ENCODE results near the gene DCDC1.

DCDC1 gene

DNA sequence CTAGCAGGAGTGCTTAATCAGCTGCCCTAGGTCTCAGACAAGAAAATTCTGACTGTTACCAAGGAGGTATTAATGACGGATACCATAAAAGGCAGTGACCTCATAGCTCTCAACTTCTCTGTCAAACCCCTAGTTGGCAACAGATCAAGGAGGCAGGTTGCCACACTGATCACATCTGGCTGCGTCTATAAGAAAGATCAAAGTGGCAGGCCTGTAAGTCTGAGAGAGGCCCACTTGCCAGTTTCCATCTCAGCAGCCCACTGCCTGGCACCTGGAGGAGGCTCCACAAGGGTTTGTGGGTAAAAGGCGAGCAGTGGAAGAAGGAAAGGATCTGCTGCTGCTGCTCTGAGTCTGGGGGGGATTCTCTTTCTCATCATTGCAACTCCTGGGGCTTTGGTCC is 543.8 kb downstream of the DCDC1 start:
- no peak for DNase-seq

DNA sequence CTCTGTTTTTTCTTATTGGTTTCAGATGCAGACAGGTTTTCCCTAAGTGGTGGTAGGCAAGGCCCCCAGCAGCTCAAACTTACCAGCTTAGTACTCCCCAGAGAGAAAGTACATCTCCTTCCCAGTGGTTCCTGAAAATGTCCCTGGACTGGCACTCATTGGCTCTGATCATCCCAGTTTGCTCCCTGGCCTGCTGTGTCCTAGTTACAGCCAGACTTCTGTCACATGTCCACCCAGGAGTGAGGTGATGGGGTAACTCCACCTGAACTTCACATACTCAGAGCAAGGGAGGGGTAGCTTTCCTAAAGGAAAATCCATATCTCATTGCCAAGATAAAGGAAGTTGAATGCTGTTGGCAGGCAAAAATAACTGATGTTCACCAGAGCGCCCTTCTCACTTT is 546.4 kb downstream of the DCDC1 start:
- no peak for DNase-seq

DNA sequence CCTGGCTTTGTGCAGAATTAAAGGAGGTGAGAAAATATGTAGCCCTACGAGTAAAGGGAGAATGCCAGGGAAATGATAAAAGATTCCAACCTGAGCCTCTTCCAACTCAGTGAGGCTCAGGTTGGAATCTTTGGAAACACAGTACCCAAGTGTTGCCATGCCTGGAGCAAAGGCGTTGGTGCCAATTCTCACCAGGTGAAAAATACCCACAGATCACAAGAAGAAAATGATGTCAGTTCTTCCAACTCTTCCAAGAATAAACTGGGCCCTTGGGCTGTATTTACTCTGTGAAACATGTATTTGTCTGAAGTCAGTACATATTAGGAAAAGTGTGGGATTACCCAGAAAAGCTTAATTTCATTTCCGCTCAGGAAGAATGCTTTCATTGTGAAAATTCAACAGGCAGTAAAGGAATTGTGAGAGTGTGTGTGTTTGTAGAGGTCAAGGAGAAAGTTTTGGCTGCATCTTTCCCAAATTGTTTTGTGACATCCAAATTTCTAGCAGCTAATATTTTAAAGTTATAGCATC is 548.0 kb downstream of the DCDC1 start:
- DNase-seq = no peak

- no peak for DNase-seq
Measured at GRCh38 chr11:30818721-30819120, 550.8 kb downstream of the DCDC1 start.

DNA sequence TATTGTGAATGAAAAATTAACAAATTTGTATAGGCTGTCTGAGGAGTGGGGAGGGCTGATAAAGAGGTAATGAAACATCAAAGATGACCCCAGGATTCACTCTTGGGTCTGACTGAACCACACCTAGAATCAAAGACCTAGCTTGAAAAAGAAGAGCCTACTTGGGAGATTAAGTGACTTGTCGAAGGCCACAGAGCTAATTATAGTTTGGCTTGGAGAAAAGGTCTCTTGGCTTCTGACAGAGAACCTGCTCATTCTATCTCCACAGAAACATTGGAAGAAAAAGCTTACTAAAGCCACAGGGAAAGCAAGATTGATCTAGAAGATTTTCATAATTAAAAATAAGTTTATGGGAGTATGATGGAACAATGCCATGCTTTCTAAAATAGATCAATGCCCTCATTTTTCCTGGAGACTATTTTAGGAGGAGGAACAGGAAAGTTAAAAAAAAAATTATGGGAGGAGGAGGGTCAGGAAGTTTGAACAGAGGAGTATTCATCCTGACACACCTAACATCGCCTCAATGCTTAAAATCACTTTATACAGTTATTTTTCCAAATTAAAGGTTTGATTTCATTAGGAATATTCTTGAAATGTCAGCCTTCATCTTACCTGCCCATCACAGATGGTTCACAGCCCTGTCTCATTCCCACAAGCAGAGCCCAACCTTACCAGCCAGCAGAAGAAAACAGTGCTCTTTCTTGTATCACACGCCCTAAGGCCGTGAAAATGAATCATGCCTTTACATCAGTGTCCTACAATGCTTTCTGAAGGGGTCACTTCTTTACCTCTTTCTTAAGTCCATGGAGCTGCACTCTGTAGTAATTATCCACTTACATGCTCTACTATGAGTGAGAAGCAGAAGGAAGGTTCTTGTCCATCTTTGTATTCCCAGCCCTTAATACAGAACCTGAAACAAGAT is 552.3 kb downstream of the DCDC1 start:
- no peak for DNase-seq

DNA sequence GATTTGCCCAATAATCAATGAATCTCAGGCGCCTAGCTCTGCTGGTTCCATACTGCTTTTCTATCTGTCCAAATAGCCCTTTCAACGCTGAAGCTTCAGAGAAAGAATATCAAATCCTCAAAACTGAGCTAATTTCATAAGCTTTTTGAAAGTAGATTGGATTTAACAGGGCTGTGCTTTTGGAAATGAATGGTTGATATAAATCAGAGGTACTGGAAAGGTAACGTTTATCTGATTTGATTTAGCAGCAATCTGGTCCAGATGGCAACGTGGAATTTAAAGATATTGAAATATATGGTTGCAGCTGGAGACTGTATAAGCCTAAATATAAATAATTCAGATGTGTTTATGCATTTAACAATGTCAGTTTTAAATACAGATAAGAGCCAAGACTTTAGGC is 553.9 kb downstream of the DCDC1 start:
- no peak for DNase-seq

DNA sequence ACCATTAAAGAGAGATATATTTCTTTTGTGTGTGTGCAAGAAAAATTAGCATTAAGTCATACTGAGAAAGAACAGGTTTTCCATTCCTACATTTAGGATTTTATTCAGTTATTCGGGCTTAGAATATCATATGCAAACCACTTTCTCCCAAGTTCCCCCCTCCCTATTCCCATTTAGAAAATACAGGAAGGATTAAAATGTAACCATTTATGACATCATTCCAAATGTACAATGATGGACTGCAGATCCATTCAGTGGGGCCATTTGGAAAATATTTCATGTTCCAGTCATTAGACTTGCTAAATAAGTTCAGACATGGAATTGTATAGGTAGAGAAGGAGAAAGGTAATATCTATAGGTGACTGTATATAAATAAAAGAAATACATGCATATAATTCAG is 554.8 kb downstream of the DCDC1 start:
- DNase-seq = no peak
